Right hindlimb (tissue), 1 donor: ENCODE data around the gene CARNS1.
"Not testable (repeated sequence)": the region's sequence is repeated elsewhere in the genome, so short reads cannot be mapped to it uniquely, and the experiment has no call there.

Experiments
- DNase-seq: peaks from one replicate; pipeline ENCODE4 v3.0.0-alpha.2; 2018

The CARNS1 gene

DNA sequence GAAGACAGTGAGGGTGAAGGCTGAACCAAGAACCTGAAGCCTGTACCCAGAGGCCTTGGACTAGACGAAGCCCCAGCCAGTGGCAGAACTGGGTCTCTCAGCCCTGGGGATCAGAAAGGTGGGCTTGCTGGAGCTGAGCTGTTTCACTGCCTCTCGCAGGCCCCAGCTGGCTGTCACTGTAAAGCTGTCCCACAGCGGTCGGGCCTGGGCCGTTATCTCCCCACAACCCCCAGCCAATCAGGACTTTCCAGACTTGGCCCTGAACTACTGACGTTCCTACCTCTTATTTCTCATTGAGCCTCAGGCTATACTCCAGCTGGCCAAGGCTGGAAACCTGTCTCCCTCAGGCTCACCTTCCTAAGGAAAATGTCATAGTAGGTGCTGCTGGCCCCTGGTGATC lies 17.9 kb upstream of the CARNS1 start:
- DNase-seq, result no peak

DNA sequence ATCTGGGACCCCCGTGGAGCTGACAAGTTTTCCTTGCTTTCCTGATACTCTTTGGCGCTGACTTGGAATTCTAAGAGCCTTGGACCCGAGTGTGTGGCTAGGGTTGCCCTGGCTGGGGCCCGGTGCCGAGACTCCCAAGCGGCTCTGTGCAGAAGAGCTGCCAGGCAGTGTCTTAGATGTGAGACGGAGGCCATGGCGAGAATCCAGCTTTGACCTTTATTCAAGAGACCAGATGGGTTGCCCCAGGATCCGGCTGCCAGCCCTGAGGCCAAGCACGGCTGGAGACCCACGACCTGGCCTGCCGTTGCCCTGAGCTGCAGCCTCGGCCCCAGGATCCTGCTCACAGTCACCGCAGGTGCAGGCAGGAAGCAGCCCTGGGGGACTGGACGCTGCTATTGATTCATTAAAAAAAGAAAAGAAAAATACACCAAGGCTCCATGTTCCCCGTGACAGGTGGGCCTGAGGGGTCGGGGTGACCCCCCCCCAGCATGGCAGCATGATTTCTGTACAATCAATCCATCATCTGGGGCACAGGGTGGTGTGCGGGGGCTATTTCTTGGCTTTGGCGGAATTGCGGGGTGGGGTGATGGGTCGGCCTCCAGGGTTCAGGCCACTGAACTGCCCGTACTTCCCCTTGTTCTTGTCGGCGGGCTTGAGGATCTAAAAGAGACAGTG lies 17.4 kb upstream of the CARNS1 start:
- DNase-seq, result no peak

DNA sequence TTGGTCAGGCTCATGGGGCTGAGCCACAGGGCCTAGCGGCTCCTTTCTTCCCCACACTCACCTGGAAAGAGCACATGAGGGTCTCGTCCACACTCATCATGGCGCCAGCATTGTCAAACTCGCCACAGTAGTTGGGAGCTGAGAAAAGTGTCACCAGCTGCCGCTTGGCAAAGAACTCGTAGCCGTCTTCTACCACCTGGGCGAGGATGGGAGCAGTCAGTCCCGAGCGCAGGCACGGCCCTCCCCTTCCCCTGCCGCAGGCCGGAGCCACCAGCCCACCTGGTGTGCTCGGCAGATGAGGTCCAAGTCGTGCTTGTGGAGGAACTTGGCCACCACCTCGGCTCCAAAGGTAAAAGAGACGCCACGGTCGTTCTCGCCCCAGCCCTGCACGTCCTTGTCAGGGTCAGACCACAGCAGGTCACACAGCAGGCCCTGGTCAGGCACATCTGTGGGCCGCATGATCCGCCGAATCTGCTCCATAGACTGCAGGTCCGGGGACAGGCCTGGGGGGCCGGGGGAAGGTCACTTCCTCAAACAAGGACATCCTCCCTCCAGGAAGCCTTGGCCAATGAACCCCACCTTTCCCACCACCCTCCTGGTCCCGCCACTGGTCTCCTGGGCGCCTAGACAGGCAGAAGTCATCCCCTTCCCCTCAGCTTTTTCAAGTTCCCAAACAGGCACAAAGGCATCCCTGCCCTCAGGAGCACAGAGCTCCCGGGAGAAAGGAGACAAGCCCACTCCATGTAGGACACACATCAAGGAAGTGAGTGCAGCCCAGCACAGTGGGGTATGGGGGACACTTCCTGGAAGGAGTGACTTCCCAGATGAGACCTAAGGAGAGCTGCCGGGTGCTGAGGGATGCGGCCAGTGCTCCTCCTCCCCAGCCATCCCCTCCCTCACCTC lies 16.6 kb upstream of the CARNS1 start:
- no peak for DNase-seq

DNA sequence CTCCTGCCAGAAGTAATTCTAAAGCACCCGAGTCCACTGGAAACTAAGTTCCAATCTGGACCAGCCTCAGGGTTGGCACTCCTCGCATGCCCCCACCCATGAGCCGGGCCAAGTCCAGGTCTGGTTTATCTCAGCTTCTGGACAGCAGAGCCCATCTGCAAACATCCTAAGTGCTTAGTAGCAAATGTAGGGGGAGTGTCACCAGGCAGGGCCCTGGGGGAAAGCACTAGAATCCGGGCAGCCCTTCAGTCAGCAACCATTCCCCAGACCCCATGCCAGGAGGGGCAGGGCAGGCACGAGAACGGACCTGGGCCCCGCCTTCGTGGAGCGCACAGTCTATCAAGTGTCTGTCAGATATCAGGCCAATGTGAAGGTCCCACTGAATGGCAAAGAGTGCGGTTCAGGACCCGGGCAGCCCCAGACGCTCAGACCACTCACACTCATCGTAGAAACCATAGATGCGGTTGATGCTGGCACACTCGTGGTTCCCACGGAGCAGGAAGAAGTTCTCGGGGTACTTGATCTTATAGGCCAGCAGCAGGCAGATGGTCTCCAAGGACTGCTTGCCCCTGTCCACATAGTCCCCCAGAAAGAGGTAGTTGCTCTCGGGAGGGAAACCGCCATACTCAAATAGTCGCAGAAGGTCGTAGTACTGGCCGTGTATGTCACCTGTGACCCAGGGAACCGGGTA lies 15.1 kb upstream of the CARNS1 start:
- DNase-seq, result no peak

DNA sequence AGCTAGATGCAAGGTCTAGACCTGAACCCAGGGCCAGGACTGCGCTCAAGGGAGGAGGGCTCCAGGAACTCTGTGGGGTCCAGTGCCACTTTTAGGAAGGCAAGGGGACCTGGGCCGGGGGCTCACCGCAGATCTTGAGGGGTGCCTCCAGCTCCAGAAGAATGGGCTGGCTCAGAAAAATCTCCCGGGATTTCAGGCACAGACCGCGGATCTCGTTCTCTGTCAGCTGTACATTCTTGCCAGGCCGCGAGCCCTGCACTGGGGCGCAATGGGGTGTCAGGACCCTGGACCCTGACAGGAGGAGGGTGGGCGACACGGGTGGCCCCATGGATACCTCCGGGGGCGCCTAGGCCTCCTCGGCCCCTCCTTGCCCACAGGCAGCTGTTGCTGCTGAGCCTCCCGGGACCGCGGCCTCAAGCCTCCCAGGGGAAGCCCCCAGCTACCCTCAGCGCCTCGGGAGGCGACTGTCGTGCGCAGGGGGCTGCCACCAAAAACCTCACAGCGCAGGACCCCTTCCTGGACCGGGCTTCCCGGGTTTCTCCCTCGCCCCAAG lies 14.5 kb upstream of the CARNS1 start:
- no peak for DNase-seq

DNA sequence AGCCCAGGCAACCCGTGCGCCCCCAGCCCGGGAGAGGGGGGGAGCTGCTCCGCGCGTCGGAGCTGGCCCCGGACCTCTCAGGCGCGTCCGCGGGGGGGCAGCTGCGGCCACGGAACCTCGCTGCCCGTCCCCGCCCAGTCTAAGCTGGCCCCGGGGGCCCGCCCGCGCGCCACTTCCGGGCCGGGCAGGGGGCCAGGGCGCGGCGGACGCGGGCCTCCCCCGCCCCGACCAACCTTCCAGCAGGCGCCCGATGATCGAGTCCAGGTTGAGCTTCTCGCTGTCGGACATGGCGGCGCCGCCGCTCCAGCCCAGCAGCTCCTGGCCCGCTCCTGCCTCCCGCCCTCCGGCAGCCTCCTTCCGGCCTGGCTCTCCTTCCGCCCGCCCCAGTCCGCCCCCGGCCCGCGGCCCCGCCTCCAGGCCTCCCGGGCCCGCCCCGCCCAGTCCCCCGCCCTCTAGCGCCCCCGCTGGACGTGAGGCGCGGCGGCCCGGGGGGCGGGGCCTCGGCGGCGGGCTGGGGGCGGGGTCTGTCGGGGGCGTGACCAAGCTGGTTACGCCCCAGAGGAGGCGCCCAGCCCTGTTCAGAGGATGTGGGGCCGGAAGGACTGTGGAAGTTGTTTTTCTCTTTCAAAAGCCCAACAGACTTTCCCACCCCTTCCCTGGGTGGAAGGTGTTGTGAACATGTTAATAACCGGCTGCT lies 13.8 kb upstream of the CARNS1 start, which contains the start of gene PPP1CA:
TSS of gene PPP1CA (minus strand) at position 364 of the 697 bp plus-strand sequence. CDS start at position 288, 76 bp downstream.
- DNase-seq, result peak; percentile 96

DNA sequence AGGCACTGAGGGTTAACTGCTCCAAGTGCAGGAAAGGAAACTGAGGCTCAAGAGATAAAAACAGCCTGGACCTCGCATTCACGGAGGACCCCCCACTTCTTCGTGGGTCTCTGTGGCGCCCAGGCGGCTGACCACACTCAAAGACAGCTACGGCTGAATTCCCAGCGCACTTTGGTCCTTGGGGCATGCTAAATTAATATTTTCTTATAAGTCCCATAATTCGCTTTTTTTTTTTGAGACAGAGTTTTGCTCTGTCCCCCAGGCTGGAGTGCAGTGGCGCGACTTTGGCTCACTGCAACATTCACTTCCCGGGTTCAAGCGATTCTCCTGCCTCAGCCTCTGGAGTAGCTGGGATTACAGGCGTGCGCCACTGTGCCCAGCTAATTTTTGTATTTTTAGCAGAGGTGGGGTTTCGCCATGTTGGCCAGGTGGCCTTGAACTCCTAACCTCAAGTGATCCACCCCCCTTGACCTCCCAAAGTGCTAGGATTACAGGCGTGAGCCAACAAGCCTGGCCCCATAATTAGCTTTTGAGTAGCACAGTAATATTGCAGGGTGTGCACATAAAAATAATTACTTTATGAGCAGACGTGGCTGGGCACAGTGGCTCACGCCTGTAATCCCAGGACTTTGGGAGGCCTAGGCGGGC lies 13.2 kb upstream of the CARNS1 start:
- DNase-seq, result not testable (repeated sequence)

DNA sequence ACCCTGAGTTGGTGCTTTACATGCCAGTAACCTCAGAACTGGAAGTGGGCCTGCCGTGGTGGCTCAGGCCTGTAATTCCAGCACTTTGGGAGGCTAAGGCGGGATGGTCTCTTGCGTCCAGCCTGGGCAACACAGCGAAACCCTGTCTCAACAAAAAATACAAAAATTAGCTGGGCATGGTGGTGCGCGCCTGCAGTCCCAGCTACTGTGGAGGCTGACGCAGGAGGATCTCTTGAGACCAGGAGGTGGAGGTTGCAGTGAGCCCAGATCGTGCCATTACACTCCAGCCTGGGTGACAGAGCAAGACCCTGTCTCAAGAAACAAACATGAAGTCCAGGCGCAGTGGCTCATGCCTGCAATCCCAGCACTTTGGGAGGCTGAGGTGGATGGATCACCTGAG lies 12.4 kb upstream of the CARNS1 start:
- not testable (repeated sequence) for DNase-seq

DNA sequence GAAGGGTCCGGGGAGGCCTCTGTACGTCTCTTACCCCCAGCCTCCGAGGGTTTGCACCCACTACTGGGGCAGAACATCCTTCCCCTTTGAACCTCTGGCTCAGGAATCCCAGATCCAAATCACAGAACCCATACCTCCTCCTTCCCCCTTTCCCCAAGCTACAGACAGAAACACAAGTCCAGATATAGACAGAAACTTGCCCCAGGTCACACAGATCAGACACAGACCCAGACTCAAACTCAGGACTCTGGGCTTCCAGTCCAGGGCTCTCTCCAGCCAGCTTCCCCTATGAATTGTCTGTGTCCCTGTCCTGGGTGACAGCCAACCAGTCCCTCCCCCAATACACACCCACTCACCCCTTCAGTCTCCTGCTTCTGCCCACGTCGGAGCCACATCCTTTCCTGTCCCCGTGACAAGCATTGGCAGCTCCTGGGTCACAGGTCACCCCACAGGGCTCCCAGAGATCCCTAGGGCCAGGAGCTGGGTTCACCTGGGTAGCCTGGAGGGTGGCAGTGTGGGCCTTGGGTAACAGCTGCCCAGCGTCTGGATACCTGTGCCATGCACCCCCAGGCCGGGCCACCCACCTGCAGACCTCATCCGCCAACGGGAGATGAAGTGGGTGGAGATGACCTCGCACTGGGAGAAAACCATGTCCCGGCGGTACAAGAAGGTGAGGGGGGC lies 10.8 kb upstream of the CARNS1 start:
- DNase-seq, result no peak

DNA sequence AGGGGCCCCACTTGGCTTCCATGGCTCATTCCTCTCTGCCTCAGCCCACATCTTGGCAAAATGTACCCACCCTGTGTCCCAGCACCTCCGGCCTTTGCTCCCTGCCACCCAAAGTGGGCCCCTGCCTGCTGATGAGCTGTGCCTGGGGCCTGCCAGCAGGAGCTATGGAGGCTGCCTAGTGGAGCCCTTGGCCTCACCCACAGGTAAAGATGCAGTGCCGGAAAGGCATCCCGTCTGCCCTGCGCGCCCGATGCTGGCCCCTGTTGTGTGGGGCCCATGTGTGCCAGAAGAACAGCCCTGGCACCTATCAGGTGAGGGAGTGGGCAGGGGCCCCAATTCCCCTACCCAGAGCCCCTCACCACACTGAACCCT lies 10.3 kb upstream of the CARNS1 start:
- no peak for DNase-seq

DNA sequence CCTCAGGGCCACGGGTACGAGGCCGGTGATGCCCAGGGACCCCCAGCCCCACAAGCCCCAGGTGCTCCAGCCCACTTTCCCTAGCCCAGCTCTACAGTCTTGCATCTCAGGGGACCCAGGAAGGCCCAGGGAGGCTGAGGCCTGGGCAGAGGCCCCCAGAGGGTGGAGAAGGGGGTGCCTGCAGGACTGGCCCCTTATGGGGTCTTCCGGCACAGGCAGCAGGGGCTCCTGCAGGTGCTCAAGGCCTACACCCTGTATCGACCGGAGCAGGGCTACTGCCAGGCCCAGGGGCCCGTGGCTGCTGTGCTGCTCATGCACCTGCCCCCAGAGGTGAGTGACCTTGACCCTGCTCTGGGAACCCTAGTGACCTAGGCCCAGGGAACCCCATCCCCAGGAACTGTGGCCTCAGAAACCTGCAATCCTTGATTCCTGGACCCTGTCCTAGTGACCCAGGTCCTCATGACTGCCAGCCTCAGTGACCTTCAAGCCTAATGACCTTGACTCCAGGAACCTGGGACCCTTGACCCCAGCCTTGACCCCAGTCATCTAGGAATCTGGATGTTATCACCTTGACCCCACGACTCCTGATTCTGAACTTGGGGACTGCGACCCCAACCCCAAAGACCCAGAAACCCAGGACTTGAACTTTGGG lies 9.7 kb upstream of the CARNS1 start:
- no peak for DNase-seq

DNA sequence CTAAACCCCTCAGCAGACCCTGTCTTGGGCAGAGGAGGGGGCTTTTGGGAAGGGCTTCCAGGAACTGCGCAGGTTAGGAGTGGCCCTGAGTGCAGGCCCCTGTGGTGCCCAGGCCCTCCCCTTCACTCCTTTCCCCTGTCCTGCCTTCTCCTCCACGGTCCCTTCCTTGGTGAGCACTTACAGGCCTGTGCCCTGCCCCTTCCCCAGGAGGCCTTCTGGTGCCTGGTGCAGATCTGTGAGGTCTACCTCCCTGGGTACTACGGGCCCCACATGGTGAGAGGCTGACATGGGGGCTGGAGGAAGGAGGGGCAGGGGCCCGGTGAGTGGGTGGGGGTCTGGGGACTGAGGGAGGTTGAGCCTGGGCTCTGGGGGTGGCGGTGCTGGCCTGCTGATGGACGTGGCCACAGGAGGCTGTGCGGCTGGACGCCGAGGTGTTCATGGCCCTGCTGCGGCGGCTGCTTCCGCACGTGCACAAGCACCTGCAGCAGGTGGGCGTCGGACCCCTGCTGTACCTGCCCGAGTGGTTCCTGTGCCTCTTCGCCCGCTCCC lies 9.0 kb upstream of the CARNS1 start:
- DNase-seq, result no peak

DNA sequence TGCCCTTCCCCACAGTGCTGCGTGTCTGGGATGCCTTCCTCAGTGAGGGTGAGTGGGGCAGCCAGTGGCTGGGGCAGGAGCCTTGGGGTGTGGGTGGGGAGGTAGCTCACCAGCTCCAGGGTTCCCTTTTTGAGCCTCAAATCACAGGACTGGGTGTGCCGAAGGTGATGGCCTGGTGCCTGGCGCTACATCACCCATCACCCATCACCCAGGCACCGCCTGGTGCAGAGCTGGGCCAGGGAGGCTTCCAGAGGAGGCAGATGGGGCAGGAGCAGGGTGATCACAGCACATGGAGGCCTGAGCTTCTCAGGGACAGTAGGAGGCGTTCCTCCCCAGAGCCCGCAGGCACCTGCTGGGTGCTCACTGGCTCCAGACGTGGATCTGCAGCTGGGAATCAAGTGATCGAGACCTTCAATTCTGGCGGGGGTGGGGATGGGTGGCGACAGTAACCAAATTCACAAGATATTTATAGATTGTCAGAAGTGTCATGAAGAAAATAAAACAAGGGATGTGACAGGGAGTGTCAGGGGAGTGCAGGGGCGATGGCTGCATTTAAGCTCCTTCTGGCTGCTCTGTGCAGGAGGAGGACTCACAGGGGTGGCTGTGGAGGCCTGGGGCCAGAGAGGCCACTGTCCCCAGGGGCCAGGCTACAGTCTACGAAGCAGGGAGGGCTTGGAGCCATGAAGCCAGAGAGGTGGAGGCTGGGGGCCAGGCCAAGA lies 8.3 kb upstream of the CARNS1 start:
- no peak for DNase-seq

DNA sequence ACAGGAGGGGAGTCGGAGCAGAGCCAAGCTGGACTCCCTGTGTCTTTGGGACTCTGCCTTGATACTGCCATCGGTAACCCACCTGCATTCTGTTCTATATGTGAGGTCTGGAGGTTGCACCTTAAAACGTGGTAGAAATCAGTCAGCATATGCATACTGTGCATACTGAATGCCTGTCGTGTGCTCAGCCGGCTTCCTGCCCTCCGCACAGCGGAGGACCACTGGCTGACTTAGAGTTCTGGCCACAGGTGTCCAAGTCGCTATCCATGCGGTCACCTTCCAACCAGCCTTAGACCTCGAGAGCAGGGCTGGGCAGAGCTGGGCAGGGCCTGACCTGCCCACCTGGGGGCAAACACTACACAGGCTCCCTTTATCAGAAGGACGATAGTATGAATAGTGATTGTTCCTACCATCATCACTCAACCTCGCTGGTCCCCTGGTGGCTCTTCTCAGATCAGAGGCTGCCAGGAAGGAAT lies 7.8 kb upstream of the CARNS1 start:
- no peak for DNase-seq

DNA sequence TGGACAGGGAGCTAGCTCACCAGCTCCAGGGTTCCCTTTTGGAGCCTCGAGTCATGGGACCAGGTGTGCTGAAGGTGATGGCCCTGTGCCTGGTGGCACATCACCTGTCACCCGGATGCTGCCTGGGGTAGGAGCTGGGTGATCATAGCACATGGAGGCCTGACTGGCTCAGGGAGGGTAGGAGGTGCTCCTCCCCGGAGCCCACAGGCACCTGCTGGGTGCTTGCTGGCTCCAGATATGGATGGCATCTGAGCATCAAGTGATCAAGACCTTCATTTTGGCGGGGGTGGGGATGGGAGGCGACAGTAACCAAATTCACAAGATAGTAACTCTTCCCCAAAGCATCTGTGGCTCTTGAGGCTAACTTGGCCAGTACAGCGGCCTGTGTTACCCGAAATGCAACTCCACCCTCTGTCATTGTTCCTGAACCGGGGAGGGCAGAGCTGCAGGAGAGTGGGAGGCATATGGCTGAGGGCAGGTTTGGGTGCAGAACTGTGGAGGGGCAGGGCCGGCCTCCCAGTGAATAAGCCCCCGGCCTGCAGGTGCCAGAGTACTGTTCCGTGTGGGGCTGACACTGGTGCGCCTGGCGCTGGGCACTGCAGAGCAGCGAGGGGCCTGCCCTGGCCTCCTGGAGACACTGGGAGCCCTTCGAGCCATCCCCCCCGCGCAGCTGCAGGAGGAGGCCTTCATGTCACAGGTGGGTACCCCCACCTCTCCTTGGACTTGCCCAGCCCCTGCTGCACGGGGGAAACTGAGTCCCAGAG lies 6.9 kb upstream of the CARNS1 start:
- DNase-seq, result no peak

DNA sequence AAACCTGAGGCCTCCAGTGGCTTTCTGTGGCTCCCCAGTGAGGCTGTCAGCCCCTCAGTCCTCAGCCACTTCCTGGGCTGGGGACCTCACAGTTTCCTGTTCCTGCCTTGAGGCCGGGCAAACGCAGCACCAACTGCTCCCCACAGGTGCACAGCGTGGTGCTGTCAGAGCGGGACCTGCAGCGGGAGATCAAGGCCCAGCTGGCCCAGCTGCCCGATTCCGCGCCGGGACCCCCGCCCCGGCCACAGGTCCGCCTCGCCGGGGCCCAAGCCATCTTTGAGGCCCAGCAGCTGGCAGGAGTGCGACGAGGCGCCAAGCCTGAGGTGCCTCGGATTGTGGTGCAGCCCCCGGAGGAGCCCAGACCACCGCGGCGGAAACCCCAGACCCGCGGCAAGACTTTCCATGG lies 6.2 kb upstream of the CARNS1 start:
- DNase-seq, result no peak

DNA sequence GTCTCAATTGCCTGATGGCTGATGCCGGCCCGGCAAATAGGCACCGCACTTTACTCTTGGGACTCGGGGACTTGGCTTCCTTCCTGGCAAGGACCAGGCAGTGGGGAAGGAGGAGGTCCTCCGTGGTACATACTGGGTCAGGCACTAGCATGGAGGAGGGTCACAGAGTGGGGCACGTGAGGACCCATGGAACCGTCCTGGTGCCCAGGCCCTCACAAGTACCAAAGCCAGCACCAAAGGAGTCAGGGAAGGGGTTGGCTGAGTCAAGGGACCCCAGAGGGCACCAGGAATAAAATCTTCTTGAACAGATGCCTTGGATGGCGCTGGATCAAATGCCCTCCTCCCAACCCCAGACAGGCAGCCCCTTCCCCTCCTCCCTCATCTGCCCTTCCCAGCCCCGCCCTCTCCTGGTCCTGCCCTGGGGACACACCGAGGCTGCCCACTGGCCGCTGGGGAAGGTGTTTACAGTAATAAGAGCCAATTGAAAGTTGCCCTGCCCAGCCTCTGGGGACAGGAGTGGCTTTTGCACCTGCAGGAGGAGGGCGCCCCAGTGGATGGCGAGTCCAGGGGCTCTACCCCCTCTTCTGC lies 5.6 kb upstream of the CARNS1 start:
- no peak for DNase-seq

DNA sequence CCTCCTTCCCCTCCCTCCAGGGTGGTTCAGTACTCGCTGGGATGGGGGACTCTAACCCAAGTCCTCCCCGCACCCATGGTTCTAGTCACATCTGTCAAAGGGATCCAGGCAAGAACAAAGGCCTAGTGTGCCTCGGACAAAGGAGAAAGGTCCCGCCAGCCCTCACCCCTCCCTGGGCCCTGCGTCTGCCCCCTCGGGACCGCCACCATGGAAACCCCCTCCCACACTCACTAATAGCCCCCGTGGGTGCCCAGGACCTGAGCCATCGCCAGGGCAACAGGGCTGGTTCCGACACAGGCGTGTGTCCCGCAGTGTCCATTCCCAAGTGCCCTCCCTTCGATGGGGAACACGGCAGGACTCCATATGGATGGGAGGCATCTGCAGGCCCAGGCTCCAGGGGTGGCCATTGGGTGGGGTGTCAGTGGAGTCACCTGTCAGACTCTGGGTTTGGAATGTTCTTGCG lies 5.1 kb upstream of the CARNS1 start:
- no peak for DNase-seq
